ENCODE measurements around the gene NPEPL1.
"Not testable (repeated sequence)": the region's sequence is repeated elsewhere in the genome, so short reads cannot be mapped to it uniquely, and the experiment has no call there.

NPEPL1 gene

DNA sequence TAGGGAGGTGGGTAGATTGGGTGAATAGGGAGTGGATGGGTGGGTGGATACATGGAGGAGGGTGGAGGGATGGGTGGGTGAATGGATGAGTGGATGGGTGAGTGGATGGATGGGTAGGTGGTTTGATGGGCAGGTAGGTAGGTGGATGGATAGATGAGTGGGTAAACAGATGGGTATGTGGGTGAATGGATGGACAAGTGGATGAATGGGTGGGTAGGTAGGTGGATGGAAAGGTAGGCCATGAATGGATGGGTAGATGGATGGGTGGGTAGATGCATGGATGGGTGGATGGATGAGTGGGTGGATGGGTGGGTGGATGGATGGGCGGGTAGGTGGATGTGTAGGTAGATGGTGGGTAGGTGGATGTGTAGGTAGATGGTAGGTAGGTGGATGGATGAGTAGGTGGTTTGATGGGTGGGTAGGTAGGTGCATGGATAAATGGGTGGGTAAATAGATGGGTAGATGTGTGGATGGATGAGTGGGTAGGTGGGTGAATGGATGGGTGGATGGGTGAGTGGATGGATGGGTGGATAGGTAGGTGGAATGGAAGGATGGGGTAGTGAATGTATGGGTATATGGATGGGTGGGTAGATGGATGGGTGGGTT lies 51.4 kb downstream of the NPEPL1 start:
- DNase-seq: no peak

DNA sequence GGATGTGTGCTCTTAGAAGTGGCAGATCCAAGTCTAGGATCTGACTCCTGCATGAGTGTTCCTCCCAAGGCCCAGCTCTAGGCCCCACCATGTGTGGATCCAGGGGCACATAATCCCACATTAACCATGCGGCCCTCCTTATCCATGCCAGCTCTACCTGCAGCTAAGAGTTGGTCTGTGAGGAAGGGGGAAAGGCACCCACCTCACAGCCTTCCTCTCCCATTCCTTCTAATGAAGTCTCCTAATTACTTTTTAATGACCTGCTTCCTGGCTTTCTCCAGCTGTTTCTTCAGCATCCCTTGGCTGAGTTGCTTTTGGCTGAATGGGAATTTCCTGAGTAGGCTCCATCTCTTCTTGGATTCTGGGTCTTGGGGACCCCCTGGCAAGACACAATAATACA lies 52.2 kb downstream of the NPEPL1 start:
- no peak for DNase-seq

DNA sequence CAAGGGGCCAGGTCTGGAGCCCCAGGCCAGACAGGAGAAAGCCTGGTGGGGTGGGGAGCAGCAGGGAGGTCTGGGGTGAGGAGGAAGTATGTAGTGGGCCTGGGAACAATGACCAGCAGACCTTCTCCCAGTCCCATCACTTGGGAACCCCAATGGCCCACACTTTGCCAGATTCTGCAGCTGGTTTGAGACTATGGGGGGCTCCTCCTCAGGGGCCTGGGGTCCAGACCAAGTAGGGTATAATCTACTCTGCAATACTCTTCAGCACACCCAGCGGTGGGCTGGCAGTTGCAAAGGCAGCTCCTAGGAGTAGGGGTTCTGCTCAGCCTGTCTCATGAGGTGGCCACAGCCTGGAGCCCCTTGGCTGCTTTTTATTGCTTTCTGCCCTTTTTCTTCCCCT lies 52.8 kb downstream of the NPEPL1 start:
- DNase-seq: no peak

DNA sequence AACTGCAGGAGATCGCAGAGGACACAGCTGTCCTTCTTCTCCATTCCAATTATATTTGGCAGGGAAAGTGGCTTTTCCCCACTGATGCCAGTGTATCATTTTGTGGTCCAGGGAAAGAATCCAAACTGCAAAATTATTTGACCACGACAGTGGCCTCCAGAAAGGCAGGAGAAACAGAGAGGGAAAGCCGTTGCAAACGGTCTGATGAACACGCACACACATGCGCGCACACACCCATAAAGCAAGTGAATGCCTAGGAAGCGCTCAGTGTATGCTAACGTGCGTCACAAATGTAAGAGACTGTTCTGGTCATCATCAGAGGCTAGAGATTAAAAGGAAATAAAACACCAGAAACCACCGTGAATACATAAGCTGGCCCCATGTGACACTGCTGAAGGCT lies 54.0 kb downstream of the NPEPL1 start:
- no peak for DNase-seq

DNA sequence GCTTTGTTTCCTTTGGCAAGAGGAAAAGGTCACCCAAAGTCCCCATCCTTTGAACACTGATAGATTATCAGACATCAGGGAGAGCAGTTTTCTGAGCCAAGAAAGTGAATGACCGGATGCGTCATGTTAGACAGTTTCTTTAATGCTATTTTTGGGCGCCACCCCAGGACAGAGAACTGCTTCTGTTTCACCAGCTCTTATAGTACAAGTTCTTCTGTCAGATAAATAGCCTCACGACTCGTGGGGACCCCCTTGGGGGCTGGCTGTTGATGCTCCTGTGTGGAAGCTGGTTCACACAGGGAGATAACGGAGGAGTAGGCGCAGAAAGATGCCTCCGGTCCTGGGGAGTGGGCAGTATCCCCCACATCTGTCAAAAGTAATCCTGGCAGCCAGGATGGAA lies 54.6 kb downstream of the NPEPL1 start:
- DNase-seq: no peak

DNA sequence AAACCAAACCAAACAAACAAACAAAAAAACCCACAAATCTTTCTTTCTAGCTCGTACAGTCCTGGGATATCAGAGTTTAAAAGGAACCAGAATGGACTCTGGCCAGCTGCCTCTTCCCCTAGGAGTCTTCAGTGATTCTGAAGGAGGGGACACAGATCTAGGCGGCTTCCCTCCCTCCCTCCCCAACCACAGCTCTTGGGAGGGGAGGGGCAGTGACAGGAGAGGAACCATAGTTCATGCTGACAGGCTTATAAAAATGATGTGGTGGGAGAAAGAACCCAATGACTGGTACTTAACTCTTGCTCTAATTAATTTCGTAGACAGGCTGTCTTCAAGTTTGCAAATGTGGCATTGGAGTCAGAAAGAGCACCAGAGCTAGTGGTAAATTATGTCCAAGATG lies 56.0 kb downstream of the NPEPL1 start:
- no peak for DNase-seq

DNA sequence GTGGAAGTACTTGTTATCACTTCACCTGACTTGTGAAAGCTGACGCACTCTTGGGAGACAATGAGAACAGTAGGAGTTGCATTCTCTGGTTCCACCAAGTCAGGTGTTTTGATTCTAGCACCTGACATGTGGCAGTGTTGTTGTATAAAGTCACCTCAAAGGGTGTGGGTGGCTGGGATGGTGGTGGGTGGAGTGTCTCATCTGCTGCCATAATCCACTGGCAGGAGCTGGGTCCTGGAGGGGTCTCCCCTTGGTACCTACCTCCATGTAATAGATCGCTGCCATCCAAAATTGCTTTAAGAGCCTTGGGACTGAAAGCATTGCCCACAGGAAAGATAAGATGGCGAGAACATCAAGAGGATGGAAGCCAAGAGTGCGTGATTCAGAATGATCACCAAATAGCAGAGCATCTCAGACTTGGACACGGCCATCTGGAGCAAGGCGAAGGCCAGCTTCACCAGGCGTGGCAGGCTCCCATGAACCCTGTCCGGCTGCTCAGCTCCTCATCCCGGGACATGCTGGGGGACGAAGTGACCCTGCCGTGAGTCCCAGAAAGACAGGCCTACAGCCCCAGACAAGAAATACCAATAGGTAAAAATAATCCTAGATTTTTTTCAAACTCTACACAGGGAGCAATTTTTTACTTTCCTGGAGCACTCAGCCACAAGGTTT lies 56.6 kb downstream of the NPEPL1 start:
- no peak for DNase-seq

DNA sequence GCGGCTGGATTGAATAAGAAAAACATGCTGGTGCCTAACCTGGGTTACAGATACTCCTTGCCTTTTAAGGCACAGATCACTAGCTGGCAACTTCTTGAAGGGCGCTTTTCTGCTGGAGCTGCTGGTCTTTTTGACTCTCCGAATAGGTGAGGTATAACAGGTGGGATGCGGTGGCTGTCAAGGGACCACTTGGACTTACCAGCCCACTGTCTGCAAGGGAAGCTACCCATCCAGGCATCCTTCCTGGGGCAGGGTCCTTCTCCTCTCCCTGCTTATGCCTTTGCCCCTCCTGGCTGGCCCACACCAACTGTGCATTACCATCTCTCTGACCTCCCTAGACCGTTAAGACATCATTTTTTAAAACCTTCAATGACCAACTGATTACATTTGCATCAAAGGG lies 57.4 kb downstream of the NPEPL1 start:
- DNase-seq: no peak

DNA sequence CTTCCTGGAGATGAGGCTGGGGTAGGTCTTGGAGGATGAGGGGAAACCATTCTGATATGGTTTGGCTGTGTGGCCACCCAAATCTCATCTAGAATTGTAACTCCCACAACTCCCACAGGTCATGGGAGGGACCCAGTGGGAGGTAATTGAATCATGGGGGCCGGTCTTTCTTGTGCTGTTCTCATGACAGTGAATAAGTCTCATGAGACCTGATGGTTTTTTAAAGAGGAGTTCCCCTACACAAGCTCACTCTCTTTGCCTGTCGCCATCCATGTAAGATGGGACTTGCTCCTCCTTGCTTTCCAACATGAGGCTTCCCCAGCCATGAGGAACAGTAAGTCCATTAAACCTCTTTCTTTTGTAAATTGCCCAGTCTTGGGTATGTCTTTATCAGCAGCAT lies 58.1 kb downstream of the NPEPL1 start:
- DNase-seq: not testable (repeated sequence)

DNA sequence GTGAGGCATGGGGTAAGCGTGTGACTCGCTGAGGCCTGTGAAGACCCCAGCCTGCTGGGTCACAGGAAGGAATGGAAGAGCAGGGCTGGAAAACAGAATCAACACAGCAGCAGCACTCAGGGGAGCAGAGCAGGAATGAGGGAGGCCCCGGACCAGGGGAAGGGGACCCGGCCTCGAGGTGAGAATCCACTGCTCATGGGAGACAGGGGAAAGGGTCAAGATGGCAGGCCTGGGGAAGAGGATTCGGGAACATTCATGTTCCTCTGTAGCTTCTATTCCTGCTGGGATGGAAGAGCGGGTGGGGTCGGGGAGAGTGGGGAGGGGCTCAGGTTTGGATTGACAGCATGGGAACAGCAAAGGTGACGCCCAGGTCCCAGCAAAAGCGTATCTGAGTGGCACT lies 59.4 kb downstream of the NPEPL1 start:
- no peak for DNase-seq

DNA sequence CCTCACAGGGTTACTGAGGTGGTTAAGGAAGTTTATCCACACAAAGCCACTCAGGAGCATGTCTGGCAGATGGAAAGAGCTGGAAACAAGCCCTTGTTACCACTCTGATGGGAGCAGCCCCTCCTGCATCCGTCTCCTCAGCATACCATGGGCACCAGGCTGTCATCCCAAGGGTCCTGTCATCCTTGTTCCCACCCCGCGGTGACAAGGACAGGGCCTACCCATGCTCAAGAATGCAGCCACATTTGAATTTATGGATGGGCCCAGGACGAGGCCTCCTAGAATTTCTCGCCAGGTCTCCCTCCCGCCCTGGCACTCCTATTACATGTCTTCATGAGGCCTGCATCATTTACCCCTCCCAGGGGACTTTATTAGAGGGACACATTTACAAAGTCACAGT lies 60.0 kb downstream of the NPEPL1 start:
- no peak for DNase-seq

DNA sequence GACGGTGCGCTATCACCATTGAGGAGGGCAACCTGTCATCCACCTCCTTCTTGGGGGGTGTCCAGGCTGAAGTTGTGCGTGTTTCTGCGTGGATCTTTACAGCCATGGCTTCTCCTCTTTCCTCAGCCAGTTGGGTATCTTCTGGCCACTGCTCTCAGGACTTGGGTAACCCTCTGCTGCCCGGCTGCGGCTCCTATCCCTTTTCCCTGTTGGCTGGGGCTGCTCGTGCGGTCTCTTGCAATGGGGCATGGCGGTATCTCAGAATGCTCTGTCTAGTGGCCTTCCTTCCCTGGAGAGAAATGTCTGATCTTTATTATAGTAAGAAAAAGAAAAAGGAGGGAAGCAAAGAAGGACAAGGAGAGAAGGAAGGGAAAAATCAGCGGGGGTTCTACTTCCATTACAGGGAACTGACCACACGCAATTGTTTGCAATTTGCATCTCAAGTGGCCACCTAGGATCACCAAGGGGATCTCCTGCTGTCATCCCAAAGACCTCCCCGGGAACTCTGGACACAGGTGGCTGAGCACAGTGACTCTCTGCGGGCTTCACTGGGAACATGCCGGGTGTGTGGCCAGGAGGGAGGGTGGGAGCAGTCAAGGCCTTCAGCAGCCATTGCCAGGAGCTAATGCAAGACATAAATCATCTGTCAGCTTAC lies 60.8 kb downstream of the NPEPL1 start:
- no peak for DNase-seq

DNA sequence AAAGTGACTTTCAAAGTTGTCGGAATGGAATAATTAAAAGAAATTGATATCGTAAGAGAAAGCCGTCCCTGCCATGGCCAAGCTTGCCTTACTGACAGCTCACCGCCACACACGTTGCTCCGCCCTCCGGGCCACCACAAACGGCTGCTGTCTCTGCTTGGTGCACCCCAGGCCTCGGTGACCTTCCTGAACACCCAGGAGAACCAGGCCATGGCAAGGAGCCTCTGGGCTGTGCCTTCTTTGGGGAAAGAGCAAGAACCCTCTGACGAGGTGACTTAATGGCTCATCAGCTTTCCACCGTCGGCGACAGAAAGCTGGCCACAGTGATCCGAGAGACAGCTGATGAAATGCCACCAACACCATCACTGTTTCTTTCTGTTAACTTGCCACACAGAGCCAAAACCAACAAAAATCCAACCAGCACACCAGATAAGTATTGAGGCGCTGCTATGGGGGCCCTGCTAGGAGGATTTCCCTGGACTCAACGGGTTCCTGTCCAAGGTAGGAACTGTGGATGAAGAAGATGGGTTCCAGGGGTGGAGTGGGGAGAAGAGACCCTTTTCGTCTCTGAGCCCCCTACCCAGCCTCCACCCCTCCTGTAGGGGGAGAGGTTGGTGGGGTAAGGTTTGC lies 61.4 kb downstream of the NPEPL1 start:
- DNase-seq: no peak

DNA sequence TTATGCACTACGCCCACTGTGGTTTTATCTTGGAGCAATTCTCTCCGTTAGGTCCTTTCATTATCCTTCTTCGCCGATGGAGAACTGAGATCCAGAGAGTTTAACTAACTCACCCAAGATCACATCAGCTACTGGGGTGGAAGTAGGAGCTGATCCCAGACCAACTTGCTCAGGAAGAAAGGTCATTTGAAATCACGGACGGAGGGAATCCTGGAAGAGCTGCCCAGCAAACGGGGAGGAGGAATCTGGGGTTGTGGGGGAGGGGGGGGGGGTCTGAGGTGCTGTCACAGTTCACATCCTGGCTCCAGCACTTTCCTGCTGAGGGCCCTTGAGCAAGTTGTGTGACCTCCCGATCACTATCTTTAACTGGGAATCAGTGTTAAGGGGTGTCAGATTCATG lies 62.0 kb downstream of the NPEPL1 start:
- DNase-seq: no peak

DNA sequence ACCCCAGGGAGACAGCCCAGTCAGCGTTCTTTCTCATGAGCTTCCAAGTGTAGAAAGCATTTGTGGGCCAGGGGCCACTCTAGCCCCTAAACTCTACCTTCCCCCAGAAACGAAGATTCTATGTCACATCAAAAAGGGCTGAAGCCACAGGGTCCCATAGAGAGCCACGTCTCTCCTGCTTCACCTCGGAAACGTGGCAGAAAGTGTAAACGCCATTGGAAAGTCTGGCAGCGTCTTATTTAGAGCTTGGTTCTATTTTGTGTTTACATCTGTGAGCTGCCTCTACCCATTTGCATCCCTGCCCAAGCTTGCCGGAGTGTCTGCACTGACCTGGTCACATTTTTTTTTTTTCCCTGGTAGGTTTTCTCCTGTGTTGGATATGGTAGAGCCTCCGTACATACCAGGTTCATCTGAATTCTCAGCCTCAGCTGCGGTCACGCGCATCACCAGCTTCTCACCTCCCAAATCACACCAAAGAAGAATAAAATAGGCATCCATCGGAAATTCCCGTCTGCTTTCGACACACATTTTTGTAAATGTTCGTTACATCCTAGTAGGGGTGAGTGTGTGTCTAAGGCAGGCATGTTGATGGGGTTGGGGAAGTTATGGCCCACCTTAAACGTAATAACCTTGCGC lies 62.6 kb downstream of the NPEPL1 start:
- DNase-seq: no peak

DNA sequence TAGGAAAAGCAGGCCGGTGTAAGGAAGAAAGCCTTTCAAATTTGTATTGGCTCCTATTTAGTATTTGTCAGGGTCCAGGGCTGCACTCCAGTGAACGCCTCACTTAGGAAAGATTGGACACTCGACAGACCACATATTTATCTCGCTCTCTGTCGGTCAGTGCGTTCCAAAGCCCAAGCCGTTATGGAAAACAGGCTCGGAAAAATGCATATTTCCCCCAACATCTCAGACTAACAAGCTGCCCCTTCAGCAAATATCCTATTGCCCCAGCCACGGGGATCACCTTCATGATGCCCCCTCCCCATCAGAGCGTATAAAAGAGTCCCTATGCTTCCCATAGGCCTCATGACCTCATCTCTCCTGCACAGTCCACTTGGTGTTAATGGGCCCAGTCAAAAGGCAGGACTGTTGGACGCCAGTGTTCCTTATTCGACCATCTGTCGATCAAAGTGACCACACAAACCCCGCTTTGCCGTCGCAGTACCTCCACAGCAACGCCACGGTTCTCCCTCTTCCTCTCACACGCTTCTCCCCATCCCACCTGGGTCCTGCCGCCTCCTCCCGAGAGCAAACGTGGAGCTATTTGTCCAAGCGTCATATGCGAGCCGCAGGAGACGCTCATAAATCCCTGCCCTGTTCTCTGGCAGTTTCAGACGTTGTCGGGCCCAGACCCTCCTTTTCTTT lies 63.3 kb downstream of the NPEPL1 start:
- DNase-seq: no peak

DNA sequence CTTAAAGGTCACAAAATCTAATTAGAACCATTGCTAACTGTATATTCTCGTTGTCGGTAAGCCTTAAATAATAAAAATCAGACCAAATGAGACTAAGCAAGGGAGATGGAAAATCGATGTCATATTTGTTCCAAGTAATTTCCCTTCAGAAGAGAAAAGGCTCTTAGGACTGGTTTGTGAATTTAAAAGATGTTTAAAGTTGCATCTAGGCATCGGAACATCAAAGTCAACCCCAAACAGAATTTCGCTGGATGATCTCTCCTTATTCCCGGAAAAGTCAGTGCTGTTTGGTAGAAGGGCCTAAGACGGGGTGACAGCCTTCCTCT lies 63.8 kb downstream of the NPEPL1 start:
- no peak for DNase-seq

DNA sequence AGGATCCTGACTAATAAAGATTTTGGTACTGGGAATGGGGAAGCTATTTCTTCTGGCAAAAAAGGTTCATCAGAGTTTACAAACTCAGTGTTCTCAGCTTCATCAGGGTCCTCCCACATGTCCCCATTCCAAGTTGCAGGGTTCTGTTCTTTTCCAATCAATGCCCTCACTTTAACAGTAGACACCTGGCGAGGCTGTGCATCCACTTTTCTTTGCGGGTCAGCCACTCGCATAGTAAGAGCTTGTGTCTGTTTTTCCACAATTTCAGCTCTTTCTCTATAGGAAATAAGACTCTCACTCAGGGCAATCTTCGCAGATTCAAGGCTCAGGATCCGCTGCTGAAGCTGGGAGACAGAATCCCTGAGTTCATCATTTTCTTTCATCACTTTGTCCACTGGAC lies 65.0 kb downstream of the NPEPL1 start:
- not testable (repeated sequence) for DNase-seq

DNA sequence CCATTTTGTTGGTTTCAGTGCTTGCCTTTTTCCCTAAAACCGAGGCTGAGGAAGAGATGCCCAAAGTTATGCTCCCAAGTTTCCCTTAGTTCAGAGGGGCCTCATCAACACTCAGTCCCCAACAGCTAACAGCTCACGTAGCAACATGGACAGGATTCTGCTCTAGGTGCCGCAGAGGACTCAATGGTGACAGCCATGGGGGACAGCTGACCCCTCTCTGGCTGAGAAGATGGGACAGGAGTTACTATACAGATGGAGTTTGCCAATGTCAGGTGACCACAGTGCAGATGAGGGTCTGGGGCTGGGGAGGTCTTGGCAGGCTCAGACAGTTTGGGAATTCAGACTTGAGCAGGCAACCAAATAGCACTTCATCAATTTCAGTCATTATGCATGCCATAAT lies 67.3 kb downstream of the NPEPL1 start:
- DNase-seq: no peak

DNA sequence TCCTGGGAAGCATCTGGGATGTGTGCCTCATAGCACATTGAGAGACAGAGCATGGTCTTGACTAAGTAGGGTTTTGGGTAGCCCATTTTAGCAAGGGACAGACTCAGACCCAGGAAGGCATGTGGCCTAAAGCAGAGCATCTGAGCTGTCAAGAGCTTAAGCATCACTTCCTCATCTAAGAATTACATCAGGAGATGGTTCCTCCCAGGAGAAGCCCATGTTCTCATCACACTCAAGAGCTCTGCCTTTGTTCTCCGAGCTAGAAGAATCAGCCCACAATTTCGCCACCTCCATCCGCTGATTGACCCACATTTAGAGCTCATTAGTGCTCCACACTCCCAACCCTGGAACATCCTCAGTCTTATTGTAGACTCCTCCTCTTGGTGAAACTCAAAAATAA lies 68.3 kb downstream of the NPEPL1 start:
- no peak for DNase-seq

DNA sequence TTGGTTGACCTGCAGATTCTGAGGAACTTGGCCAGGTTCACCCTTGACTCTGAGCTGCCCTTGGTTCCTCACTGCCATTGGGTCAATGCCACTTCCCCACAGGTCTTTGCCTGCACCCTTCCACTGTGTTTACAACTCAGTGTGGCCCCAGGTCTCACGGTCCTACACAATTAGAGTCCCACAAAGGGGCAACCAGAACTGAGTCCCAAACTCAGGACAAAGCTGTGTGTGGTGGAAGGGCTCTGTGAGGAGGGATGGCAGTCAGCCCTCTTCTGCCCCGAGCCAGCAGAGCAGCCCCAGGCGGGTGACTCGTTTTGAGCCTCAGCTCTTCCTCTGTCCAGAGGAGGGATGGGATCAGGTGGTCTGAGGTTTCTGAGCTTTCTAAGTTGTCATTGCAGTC lies 69.5 kb downstream of the NPEPL1 start:
- DNase-seq: no peak

DNA sequence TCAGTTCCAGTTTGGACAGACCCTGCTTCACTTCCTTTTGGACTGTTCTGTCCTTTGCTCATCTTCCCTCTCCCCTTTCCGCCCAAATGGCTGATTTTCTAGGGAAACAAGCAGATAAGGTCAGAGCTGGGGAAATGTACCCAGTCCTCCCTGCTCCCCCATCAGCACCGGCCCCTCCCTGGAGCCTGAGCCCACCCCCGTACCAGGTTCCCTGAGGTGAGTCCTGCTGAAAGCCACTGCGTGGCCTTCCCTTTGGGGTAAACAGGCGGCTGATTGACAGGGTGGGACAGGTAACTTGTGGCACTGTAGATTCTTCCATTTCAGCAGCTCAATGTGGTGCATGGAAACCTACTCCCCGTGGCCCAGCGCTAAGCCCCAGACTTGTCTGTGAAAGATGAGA lies 70.5 kb downstream of the NPEPL1 start:
- DNase-seq: no peak
